GM12875 (cell line): Measurements from ENCODE around the gene TBC1D16.

ENCODE experiments used
- H3K4me3 ChIP-seq: one replicate; pipeline ENCODE4 v1.5.1; 2011; ENCODE audit warnings: low read depth, low read length, control low read depth
- TF ChIP-seq, protein P1 (sequence below): IDR thresholded peaks from 2 replicates; pipeline ENCODE4 v1.5.1; 2011; ENCODE audit warnings: low read depth, mild to moderate bottlenecking, control low read depth, inconsistent platforms, low read length, moderate library complexity, borderline replicate concordance; ENCODE audit not compliant: insufficient read depth

Gene TBC1D16

DNA sequence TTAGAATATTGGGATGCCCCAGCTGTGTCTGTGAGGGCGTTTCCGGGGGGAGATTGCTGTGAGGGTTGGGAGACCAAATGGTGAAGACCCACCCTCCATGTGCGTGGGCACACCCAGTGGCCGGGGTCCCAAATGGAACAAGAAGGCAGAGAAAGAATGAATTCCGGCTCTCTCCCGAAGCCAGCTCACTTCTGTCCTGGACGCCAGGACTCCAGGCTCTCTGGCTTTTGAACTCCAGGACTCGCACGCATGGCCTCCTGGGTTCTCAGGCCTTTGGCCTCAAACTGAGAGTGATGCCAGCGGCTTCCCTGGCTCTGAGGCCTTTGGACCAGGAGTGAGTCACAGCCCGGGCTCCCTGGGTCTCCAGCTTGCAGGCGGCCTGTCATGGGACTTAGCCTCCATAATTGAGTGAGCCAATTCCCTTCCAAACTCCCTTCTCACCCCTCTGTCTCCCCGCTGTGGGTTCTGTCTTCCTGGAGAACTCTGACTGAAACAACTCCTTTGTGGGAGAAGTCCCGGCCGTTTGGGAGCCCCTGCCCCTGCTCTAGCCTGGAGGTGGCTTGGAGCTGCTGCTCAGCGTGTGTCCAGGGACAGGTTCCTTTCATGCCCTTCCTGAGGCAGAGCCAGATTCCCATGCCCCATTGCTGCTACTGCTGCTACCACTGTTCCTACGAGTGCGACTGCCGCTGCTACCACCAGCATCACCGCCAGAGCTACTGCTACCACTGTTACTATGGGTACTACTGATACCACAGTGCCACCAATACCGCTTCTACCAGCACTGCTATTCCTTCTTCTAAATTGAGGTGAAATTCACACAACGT lies 146.6 kb downstream of the TBC1D16 start:
- TF ChIP-seq, protein P1, sequence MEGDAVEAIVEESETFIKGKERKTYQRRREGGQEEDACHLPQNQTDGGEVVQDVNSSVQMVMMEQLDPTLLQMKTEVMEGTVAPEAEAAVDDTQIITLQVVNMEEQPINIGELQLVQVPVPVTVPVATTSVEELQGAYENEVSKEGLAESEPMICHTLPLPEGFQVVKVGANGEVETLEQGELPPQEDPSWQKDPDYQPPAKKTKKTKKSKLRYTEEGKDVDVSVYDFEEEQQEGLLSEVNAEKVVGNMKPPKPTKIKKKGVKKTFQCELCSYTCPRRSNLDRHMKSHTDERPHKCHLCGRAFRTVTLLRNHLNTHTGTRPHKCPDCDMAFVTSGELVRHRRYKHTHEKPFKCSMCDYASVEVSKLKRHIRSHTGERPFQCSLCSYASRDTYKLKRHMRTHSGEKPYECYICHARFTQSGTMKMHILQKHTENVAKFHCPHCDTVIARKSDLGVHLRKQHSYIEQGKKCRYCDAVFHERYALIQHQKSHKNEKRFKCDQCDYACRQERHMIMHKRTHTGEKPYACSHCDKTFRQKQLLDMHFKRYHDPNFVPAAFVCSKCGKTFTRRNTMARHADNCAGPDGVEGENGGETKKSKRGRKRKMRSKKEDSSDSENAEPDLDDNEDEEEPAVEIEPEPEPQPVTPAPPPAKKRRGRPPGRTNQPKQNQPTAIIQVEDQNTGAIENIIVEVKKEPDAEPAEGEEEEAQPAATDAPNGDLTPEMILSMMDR: no peak
- H3K4me3 ChIP-seq: no peak overlapping the region

DNA sequence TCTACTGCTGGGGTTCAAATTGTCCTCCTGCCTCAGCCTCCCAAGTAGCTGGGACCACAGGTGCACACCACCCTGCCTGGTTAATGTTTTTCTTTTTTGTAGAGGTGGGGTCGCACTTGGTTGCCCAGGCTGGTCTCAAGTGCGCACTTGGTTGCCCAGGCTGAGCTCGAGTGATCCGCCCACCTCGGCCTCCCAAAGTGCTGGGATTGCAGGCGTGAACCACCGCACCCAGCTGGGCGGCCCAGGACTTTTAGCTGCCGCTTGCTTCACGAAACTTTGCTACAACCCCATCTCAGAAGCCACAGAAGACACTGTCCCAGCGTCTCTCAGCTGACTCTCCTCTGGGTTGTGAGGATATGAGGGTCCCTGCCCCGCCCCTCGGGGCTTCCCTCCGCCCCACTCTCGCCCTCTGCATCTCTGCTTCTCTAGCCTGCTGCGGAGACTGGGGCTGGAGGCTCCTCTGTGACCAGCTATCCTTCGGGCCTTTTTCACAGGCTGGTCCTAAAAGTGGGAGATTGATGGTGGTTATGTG lies 147.6 kb downstream of the TBC1D16 start:
- no peak overlapping the region for H3K4me3 ChIP-seq
- TF ChIP-seq, protein P1: no peak

GRCh38 chr17:79887451-79887991 lies 148.2 kb downstream of the TBC1D16 start:
- no peak overlapping the region for H3K4me3 ChIP-seq
- TF ChIP-seq, protein P1: no peak

DNA sequence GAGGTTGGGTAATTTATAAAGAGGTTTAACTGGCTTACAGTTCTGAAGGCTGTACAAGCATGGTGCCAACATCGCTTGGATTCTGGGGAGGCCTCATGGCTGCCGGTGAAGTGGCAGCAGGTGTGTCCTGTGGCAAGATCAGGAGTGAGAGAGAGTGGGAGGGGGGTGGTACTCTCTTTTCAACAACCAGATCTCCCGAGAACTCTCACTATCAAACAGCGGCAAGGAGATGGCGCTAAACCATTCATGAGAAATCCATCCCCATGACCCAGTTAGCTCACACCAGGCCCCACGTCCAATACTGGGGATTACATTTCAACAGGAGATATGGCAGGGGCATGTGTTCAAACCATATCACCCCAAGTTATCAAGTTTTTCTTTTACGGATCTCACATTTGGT lies 152.5 kb downstream of the TBC1D16 start:
- H3K4me3 ChIP-seq: no peak overlapping the region
- TF ChIP-seq, protein P1: no peak
